Bone marrow (tissue), 2 donors: ENCODE results near the gene BEND4.
"Not testable (repeated sequence)": the region's sequence is repeated elsewhere in the genome, so short reads cannot be mapped to it uniquely, and the experiment has no call there.

ENCODE experiments used
- DNase-seq, 2 donors: peaks; one replicate each; lab custom pipeline; 2025; lab: John Stamatoyannopoulos, UW

Gene BEND4

GRCh38 chr4:42152507-42153504 lies at the start of gene BEND4:
Gene BEND4, minus strand, starts transcription at chr4:42152655. Its CDS starts 512 bp downstream, at chr4:42152143.
- DNase-seq, result no peak

DNA sequence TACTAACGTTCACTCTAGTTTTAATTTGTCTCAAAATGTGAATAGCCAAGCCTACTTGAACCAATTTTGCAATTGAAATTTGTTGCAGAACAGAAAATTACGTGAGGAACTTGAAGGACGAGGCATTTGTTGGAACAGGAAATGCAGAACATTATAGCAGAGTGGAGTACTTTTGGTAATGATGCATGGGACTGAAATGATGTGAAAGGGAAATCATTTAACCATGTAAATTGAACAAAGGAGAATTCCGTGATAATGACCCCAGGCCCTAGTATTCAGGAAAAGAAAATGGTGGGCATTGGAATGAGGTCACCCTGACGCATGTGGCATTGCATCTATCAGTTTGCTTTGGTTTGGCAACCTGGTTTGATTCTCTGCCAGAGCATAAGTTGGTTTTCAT lies 44.9 kb upstream of the BEND4 start:
- no peak for DNase-seq

DNA sequence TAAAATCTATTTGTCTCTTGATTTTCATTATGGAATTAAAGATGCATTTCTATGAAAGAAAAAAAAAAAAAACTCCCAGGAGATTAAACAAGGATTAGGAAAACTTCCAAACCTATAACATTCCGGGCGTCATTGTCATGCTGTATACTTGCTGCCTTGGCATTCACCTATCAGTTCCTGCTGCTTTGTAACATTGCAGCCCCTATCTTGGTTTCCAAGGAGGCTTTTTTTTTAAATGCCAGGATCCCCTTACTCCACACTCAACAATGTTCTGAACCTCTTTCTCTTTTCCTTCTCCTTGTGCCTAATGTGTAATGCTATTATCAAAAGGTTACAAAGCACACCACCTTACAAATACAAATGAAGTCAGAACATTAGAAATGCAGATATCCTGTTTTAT lies 20.5 kb upstream of the BEND4 start:
- DNase-seq, result no peak

DNA sequence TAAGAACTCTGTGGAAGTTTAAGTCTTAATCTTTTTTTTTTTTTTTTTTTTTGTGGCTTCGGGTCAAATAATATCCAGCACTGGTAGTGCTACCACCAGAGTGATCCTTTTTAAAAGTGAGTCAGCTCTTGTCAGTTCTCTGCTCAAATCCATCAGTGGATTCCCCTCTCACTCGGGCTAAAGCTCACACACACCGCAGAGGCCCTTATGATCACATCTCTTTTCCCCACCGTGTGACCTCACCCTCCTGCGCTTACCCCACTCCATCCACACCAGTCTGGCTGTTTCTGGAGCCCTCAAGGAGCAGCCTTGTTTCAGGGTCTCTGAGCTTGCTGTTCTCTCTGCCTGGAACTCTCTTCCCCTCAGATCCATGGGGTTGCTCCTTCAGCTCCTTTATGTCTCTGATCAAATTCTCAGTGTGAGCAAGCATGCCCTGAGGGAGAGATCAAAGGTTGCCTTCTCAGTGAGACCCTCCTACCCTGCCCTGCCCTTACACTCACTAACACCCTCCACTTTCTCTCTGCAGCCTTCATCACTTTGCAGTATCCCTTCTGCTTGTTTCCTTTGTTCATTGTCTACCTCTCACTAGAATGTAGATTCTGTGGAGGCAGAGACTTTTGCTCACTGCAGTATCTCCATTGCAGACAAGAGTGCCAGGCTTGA lies 19.8 kb upstream of the BEND4 start:
- no peak for DNase-seq

DNA sequence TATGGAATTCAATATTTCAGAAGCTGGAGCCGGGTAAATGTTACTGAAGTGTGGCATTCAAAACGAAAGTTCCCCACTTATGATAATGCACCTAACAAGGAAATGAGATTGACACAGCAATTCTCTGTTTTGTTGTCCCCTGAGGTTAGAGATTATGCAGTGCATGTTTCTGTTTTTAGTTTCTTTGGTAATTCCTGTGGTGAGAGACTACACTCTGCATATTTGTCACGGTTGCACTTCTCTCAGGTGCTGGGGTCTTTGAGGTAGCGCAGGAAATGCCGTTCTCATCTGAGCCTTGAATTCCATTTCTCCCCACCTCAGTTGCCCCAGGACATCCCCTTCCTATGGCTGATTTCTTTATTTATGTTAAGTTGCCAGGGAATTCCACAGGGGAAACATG lies 15.3 kb upstream of the BEND4 start:
- no peak for DNase-seq

GRCh38 chr4:42166186-42166585 lies 13.7 kb upstream of the BEND4 start:
- DNase-seq, result not testable (repeated sequence)

- DNase-seq, result no peak
Observed at GRCh38 chr4:42159271-42160001, 7.0 kb upstream of the BEND4 start.

DNA sequence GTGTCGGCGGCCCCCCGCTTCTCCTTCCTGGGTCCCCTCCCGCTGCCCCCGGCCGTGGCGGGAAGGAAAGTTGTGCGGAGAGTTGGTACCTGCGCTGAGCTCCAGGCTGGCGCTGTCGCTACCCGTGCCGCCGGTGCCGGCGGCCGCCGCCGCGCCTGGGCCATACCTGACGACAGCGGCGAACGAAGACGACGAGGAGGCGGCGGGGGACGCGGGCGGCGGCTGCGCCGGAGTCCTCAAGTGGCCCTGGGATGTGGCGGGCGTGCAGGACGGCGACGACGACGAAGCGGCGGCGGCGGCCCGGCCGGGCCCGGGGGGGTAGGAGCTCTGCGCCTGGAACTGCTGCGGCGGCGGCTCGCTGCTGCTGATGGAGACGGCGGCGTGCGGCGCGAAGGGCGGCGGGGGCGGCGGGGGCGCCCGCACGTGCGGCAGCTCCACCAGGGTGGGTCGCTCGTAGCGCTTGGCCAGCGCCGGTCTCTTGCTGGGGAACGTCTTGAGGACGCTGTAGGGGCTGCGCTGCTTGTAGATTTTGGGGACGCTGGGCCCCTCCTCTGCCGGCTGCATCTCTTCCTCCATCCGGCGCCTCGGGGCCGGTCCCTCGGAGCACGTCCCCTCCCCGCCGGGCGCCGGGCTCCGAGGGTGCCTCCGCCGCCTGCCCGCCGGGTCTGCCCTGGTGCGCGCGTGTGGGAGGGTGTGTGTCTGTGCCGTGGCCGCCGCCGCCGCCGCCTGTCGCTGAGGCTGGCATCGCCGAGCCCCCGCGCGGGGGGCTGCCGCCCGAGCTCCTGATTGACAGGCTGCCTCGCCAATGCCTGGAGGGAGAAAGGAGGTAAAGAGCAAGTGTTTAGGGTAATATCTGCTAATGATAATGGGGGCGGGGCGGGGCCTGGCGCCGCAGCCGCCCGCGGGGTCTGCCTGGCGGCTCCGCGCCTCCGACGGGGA lies 618 bp downstream of the BEND4 start:
- DNase-seq, result peak in 1 of 2 donors; percentile 15

DNA sequence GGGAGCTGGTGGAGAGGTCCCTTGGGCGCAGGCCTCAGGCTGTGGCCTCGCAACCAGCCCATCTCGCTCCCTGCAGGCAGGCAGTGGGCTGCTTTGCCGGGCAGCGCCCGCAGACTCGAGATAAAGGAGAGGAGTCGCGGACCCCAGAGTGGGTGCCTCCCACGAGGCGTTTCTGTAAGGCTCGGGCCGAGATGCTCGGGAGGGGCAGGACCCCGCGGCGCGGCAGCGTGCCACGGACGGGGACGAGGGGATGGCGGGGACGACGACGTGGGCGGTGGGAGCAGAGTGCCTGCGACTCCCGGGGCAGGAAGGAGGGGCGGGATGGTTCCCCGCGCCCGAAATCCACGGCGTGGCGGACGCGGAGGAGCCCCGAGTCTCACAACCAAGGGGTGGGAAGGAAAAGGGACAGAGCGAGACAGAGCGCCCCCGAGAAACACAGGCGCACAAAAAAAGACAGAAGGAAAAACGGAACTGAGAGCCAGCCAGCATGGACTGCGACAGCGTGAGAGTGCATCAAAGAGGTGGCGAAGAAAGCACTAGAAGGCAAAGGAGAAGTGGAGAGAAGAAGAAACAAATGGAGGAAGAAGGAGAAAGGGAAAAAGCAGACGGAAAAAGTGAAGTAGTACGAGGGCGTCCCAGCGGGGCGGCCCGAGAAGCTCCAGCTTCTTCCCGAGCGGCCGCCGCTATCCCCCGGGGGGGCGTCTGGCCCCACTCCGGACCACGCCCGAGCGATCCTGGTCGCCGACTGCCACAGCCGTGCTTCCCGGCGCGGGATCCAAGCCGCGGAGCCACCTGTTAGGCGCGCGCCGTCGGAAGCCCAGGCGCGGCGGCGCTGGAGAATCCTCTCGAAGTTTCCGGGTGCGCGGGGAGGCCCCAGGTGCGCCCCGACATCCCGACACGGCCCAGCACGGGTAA lies 1.5 kb downstream of the BEND4 start:
- peak in 1 of 2 donors; percentile 20 for DNase-seq

DNA sequence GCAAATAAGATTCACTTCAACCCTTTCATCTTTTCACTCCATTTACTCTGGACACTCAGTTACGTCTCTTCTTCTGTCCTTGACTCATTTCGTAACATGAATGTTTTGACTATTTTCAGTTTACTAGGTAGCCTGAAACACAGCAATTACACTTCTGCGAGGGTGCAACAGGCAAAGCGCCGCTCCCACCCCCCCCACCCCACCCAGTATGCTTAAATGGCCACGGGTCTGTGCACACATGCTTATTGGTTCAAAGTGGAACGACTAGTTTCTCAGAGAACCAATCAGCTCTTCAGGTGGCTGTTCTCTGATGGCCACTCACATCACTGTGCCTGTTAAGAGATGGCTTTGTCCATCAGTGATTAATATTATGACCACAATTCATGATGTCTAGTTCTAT lies 3.5 kb downstream of the BEND4 start:
- DNase-seq, result no peak

- DNase-seq, result no peak
Observed at GRCh38 chr4:42148425-42148824, 4.0 kb downstream of the BEND4 start.

DNA sequence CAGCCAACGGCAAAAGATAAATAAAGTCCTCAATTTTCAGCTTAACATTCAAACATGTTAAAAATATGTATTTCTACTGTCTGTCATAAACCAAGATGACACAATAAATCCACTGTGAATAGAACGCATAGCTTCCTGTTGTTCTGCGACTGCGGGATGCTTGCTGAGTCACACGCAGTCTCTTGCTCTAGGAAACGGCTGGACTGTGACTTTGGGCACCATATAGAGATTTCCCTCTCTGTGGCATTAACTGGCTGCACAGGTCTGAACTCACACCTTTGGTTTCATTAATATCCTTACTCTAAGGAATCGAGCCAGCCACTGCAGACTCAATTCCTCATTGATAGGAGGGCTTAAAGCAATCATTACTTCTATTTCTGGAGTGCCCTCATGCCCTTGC lies 8.4 kb downstream of the BEND4 start:
- DNase-seq, result no peak

DNA sequence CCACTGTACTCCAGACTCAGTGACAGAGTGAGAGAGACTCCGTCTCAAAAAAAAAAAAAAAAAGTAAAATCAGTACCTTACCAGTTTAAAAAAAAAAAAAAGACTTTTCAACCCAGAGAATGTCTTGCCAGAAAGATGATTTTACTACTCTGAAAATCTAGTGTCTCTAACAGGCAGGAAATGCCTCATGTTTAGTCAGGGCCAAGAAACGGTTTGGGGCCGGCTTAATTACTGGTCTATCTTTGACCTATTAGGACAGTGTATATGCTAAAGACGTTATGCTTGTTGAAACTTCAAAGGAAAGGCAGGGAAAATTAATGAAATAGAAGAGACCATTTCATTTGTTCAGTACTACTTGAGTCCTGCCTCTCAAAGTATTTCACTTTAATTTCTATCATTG lies 9.9 kb downstream of the BEND4 start:
- no peak for DNase-seq

GRCh38 chr4:42136371-42136770 lies 16.1 kb downstream of the BEND4 start:
- no peak for DNase-seq

- DNase-seq, result no peak
Observed at GRCh38 chr4:42133006-42133405, 19.4 kb downstream of the BEND4 start.

DNA sequence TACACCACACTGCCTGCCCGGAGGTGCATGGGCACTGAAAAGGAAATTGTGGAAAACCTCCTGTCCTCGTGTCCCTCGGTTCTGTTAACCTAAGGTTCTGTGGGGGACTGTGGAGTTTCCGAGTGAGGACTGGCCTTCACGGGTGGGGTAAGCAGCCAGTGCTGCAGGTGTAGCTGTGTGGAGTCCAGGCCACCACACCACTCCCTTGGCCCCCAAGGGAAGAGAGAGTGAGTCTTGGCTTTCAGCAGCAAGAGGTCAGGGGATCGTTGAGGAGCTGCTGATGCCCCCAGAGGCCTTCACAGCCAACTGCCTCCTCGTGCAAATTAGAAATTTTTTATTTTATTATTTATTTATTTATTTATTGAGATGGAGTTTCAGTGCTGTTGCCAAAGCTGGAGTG lies 20.4 kb downstream of the BEND4 start:
- no peak for DNase-seq

- no peak for DNase-seq
Observed at GRCh38 chr4:42123071-42123644, 29.3 kb downstream of the BEND4 start.

DNA sequence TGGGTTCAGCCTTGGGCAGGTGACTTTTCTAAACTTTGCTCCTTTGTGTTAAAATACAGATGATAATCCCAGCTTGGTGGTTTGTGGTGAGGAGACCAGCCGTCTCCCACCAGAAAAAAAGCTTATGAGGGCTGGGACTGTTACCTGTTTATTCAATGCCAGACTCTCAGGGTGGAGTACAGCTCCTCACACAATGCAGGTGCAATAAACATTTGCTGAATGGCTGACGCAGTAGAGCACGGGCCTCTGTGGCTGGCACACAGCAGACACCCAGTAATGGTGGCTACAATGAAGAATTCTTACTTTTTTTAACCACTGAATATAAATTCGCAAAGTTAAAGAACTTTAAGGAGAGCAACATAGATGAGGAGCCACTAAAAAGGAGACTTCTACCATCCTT lies 30.2 kb downstream of the BEND4 start:
- DNase-seq, result no peak

- DNase-seq, result no peak
Observed at GRCh38 chr4:42119886-42120285, 32.6 kb downstream of the BEND4 start.

DNA sequence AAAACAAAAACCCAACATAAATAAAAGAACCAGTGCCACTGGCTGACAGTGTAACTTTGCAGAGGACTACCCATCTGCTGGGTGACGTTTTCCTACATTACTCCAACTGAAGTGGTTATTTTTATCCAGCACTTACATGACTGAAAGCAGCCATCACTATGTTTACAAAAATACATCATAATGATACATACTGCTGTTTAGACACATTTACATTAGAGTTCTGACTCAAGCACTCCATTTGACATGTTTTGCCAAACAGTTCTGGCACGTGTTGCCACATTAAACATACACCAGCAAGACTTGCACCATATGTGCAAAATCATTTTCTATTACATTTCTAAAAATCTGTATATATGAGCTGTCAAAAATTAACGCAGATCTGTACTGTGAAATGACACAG lies 39.6 kb downstream of the BEND4 start:
- no peak for DNase-seq
